Iris pigment epithelial cell (primary cell): ENCODE measurements around the gene ARHGEF26.

Experiments used
- DNase-seq: peaks from one replicate; pipeline ENCODE4 v3.0.0-alpha.2; 2011; ENCODE audit warnings: low read depth

Gene ARHGEF26

DNA sequence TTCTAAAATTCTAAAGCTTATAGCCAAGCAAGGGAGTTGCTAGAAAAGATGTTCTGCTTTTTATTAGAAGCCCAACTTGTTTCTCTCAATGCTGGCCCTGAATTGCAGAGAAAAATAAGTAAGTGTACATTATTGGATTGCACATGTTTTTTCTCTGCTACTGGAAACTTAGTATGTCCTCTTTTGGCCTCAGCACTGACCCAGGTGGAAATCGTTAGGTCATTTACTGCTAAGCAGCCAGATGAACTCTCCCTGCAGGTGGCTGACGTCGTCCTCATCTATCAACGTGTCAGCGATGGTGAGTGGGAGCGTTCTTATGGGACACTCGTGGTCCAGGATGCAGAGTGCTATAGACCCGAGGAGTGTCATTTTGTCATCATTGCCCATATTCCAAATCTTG lies 133.3 kb downstream of the ARHGEF26 start:
- no peak for DNase-seq

DNA sequence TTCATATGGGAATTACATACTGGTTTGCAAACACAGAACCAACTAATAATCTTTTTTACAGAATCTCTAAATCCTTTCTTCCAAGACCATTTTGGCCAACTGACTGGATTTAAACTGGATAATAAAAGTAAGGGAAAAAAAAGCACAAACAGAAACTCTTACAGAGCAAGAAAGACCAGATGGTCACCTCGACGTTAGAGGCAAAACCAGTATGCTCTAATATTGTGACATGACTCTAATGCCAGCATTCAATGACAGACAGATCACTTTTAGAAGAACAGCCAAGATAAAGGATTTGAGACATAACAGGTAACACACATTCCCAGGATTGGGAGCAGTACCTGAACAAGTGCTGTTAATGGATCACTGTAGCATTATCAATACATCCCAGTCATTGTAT lies 152.2 kb downstream of the ARHGEF26 start:
- no peak for DNase-seq

DNA sequence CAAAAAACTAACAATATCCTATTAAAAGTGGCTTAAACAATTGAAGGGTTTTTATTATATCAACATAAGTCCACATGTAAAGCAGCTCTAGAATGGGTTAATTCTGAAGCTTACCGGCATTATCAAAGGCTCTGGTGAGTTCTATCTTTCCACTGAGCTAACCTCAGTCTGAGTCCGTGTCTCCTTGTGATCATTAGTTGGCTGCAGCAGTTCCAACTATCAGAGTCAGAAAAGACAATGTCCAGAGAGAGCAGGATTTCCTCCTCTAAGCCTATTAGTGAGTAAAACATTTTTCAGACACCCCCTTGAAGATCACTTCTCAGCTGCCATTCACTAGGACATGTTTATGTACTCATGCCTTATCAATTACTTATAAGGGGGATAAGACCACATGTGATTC lies 153.2 kb downstream of the ARHGEF26 start:
- no peak for DNase-seq

DNA sequence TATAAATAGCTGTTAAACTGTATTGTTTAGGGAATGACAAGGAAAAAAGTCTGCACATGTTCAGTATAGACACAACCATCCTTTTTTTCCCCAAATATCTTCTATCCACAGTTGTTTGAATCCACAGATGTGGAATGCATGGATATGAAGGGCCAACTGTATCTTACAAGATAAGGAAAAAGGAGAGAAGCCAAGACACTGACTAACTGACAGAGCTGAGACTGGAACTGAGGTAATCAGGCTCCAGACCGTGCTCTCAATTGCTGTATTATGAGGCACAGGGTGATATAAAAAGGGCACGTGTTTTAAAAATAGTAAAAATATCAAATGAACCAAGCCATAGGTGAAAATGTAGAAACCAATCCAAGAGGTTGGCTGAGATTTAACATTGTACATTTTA lies 154.1 kb downstream of the ARHGEF26 start:
- DNase-seq: no peak

DNA sequence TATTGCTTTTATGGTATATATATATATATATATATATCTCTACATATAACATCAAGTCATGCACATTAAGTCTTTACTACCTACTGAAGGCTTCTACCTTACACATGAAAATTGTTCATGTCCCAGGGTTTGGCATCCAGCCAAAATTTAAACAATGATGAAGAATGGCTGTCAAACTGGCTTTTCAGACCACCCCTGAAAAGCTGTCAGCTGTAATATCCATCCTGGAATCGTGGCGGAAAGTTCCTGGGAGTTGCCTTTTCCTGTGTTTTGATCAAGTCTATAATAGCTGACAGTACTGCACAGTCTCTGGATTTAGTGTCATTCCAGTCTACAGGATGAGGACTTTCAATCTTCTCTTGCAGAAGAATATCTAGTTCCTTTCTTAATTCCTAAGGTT lies 154.8 kb downstream of the ARHGEF26 start:
- DNase-seq: no peak

DNA sequence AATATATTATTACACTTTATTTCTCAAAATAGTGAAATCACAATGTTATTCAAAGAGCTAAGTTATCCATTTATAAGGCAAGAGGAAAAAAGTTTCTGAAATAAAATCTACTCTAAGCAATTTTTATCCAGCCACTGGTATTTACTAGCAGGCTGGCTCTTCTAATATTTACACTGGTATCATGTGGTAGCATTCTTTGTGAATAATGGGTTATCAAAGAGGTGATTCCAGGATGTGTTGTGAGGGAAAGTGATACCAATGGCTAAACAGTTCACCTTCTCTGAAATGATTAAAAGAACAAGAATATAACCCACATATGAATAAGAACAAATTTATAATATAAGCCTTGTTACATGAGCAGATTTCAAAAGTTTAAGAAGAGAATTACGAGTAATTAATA lies 159.0 kb downstream of the ARHGEF26 start:
- DNase-seq: no peak

DNA sequence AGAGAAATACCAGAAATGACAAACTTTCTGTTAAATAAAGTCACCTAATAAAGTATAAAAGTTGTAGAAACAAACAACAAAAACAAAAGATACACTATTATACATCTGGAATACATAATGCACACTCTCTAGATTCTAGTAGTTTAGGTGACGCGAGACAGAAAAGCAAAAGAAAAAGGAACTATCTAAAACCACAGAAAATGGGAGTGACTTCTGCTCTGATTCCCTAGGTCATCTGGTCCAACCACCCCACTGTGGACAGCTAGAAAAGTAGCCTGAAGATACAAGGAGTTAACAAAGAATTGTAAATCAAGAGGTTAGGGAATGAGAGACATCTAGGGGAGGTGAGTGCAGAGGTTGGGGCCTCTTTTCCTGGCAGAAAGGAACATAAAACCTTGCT lies 164.0 kb downstream of the ARHGEF26 start:
- no peak for DNase-seq

DNA sequence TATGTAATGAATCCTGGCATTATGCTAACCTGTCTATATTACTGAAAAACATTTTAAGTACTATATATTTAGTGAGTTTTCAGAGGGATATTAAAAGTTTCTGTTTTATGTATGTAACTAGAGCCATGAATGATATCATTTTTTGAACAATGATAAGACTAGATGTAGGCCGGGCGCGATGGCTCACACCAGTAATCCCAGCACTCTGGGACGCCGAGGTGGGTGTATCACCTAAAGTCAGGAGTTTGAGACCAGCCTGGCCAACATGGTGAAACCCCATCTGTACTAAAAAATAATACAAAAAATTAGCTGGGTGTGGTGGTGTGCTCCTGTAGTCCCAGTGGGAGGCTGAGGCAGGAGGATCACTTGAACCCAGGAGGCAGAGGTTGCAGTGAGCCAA lies 169.0 kb downstream of the ARHGEF26 start:
- no peak for DNase-seq

DNA sequence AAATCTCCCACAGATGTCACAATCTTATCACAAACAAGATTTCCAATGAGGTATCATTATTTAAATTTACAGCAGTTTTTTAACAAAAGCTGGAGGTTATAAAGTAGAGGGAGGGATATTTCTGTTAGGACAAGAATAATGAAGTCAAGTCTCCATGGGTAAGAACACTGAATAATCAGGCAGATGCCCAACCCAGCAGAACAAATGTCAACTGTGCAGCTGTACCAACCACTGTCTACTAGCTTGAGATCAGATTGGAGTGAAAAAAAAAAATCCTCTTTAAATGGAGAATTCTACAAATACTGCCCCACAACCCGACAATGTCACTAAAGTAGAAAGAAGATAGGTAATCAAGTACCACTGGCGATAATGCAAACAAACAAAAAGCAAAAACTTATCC lies 172.8 kb downstream of the ARHGEF26 start:
- DNase-seq: no peak

DNA sequence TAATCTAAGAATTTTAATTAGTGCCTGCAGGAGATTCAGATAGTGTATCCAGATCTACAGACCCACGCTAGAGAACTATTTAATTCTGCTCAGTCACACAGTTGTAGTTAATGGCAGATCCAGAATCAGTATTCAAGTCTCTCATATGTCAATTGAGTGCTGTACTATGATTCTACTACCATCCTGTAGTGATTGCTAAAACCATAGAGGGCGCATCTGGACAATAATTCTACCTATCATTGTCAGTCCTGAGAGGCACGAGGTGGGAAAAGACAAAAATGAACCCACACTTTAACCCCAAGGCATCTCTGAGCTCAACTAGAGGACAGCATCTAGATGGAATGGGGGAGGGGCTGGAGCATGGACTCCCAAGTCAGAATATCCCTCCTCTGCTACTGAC lies 180.4 kb downstream of the ARHGEF26 start:
- no peak for DNase-seq

DNA sequence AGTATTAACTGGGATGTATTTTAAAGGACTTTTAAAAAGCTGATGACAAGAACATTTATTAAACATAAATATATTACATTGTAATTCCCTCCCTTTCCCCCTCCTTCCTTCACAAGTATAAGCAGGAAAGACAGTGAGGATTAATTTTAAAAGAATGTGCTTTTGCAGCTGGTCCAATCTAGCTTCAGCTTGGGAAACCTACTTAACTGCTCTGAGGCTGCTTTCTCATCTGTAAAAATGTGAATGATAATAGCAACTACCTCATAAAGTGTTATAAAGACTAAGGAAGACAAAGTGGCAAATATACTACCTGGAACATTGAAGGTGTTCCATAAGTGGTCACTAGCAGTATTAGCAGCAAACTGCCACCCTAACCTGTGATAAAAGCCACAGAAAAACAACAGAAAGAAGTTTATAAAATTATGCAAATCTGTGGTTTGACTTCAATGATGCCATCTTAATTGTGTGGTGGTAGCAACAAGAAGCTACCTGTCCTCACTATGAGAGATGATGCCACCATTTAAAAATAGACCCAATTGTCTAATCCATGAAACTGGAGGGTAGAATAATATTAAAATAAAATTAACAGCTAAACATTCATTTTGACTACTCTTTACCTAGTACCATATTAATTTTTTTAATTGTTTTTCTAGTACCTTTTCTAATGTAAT lies 183.1 kb downstream of the ARHGEF26 start:
- DNase-seq: peak; percentile 62

DNA sequence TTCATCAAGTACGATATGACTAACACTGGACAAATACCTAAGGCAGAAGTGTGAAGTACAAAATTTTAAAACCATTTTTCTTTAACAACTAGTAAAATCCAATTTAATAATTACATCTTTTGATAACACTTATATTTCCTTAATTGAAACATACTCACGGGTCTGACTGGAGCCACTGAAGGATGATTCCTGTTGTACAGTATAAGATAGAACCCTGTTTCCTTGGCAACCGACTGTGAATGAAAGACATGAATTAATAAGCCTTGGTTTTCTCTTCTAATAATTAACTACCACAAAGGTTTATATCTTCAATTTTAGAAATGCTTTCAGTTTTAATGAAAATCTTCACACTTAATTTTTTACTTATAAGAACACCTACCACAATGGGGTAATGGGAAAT lies 183.7 kb downstream of the ARHGEF26 start:
- DNase-seq: no peak

DNA sequence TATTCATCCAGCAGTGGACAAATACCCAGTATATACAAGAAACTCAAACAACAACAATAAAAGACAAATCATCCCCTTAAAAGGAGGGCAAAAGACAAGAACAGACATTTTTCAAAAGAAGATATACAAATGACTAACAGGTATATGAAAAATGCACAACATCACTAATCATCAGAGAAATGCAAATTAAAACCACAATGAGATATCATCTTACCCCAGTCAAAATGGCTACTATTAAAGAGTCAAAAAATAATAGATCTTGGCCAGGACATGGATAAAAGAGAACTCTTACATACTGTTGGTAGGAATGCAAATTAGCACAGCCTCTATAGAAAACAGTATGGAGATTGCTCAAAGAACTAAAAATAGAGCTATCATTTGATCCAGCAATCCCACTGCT lies 186.2 kb downstream of the ARHGEF26 start:
- DNase-seq: no peak
